ENCODE measurements around the gene TFDP1. TPM values are rescaled to one million over a fixed set of nuclear protein-coding genes. Genes with fewer than 3 reads are reported as not detected.

TFDP1 gene
- total RNA-seq, 1 experiment from 2014 or later, result 140 TPM

- H3K9me3 ChIP-seq, result no peaks in the 10 kb centered on the region
- Mint-ChIP-seq H3K36me3 (ENCODE audit: insufficient read depth, unreplicated experiment) (peaks cover 20% of the 10 kb centered on the region), H3K9me3 (ENCODE audit: unreplicated experiment) (no peaks in the 10 kb centered on the region), H3K27me3 (ENCODE audit: insufficient read depth, unreplicated experiment) (no peaks in the 10 kb centered on the region), H3K4me1 (ENCODE audit: low read depth, unreplicated experiment) (no peaks in the 10 kb centered on the region), H3K4me3 (ENCODE audit: unreplicated experiment) (no peak overlapping the region), H3K27ac (ENCODE audit: unreplicated experiment) (no peak overlapping the region)
- H3K4me1 ChIP-seq, result peaks cover 6% of the 10 kb centered on the region
- no peak overlapping the region for H3K4me3 ChIP-seq (ENCODE audit: low read depth, low read length)
- BruUV-seq (replicated peaks), result no TSS peak
- H3K27me3 ChIP-seq (replicated peaks; ENCODE audit: control insufficient read depth, insufficient read depth, low read length), result no peaks in the 10 kb centered on the region
- no peak for TF ChIP-seq CTCF (IDR thresholded peaks at IDR 0.05; ENCODE audit: insufficient read depth in 1 of 2, low read depth in 1 of 2, low read length in 1 of 2, severe bottlenecking in 1 of 2, unreplicated experiment in 1 of 2)
- DNase-seq, result peak in 1 of 2 experiments; percentile 20
- no peaks in the 10 kb centered on the region for H3K36me3 ChIP-seq (ENCODE audit: control insufficient read depth, insufficient read depth, low read length)
- ChIA-PET POLR2A (no interaction called here), CTCF (no interaction called here)
- intact Hi-C loops (cut with micrococcal nuclease; ENCODE audit: unreplicated experiment), result no loop called here
These were observed 45.4 kb upstream of the TFDP1 start for GRCh38 chr13:113539176-113539575.

- ChIA-PET CTCF (no interaction called here), POLR2A (no interaction called here)
- no TSS peak for BruUV-seq (replicated peaks)
- Mint-ChIP-seq H3K4me1 (ENCODE audit: low read depth, unreplicated experiment) (no peaks in the 10 kb centered on the region), H3K36me3 (ENCODE audit: insufficient read depth, unreplicated experiment) (peaks cover 14% of the 10 kb centered on the region), H3K9me3 (ENCODE audit: unreplicated experiment) (no peaks in the 10 kb centered on the region), H3K4me3 (ENCODE audit: unreplicated experiment) (no peak overlapping the region), H3K27me3 (ENCODE audit: insufficient read depth, unreplicated experiment) (no peaks in the 10 kb centered on the region), H3K27ac (ENCODE audit: unreplicated experiment) (no peak overlapping the region)
- DNase-seq, result peak in 1 of 2 experiments; percentile 12
- intact Hi-C loops (cut with micrococcal nuclease; ENCODE audit: unreplicated experiment), result no loop called here
- Histone ChIP-seq H3K27me3 (replicated peaks; ENCODE audit: control insufficient read depth, insufficient read depth, low read length) (no peaks in the 10 kb centered on the region), H3K9me3 (no peaks in the 10 kb centered on the region), H3K36me3 (ENCODE audit: control insufficient read depth, insufficient read depth, low read length) (no peaks in the 10 kb centered on the region), H3K4me1 (peaks cover 9% of the 10 kb centered on the region), H3K4me3 (ENCODE audit: low read depth, low read length) (no peak overlapping the region)
- TF ChIP-seq CTCF (IDR thresholded peaks at IDR 0.05; ENCODE audit: insufficient read depth in 1 of 2, low read depth in 1 of 2, low read length in 1 of 2, severe bottlenecking in 1 of 2, unreplicated experiment in 1 of 2), result no peak
These were observed 44.7 kb upstream of the TFDP1 start for GRCh38 chr13:113539822-113540221.

GRCh38 chr13:113540523-113540922, 44.0 kb upstream of the TFDP1 start:
- POLR2A ChIA-PET, result no interaction called here

More at GRCh38 chr13:113540523-113540922, 44.0 kb upstream of the TFDP1 start:
- DNase-seq, result no peak
- Mint-ChIP-seq H3K4me3 (ENCODE audit: unreplicated experiment) (no peak overlapping the region), H3K9me3 (ENCODE audit: unreplicated experiment) (no peaks in the 10 kb centered on the region), H3K36me3 (ENCODE audit: insufficient read depth, unreplicated experiment) (peaks cover 17% of the 10 kb centered on the region), H3K27ac (ENCODE audit: unreplicated experiment) (no peak overlapping the region), H3K4me1 (ENCODE audit: low read depth, unreplicated experiment) (no peaks in the 10 kb centered on the region), H3K27me3 (ENCODE audit: insufficient read depth, unreplicated experiment) (no peaks in the 10 kb centered on the region)
- Histone ChIP-seq H3K4me1 (peaks cover 16% of the 10 kb centered on the region), H3K27me3 (replicated peaks; ENCODE audit: control insufficient read depth, insufficient read depth, low read length) (no peaks in the 10 kb centered on the region), H3K4me3 (ENCODE audit: low read depth, low read length) (no peak overlapping the region), H3K36me3 (ENCODE audit: control insufficient read depth, insufficient read depth, low read length) (no peaks in the 10 kb centered on the region), H3K9me3 (no peaks in the 10 kb centered on the region)
- no TSS peak for BruUV-seq (replicated peaks)
- CTCF ChIA-PET, result no interaction called here
- intact Hi-C loops (cut with micrococcal nuclease; ENCODE audit: unreplicated experiment), result no loop called here
- no peak for TF ChIP-seq CTCF (IDR thresholded peaks at IDR 0.05; ENCODE audit: insufficient read depth in 1 of 2, low read depth in 1 of 2, low read length in 1 of 2, severe bottlenecking in 1 of 2, unreplicated experiment in 1 of 2)

All from Caco-2 (cell line).